GM18907 (cell line): Measurements from ENCODE around the gene ANKRD44.
A peak's percentile ranks its signal among the peaks of the same experiment; 100 is the strongest.

ENCODE experiments used
- ATAC-seq: cut with Tn5 transposase; IDR thresholded peaks from one replicate; pipeline ENCODE4 v1.9.1; 2021; ENCODE audit warnings: mild to moderate bottlenecking, moderate library complexity; ENCODE audit not compliant: unreplicated experiment

ANKRD44 gene

GRCh38 chr2:197157879-197158537 is 152.6 kb downstream of the ANKRD44 start:
- ATAC-seq, result no peak

GRCh38 chr2:197156771-197157170 is 153.8 kb downstream of the ANKRD44 start:
- ATAC-seq, result no peak

DNA sequence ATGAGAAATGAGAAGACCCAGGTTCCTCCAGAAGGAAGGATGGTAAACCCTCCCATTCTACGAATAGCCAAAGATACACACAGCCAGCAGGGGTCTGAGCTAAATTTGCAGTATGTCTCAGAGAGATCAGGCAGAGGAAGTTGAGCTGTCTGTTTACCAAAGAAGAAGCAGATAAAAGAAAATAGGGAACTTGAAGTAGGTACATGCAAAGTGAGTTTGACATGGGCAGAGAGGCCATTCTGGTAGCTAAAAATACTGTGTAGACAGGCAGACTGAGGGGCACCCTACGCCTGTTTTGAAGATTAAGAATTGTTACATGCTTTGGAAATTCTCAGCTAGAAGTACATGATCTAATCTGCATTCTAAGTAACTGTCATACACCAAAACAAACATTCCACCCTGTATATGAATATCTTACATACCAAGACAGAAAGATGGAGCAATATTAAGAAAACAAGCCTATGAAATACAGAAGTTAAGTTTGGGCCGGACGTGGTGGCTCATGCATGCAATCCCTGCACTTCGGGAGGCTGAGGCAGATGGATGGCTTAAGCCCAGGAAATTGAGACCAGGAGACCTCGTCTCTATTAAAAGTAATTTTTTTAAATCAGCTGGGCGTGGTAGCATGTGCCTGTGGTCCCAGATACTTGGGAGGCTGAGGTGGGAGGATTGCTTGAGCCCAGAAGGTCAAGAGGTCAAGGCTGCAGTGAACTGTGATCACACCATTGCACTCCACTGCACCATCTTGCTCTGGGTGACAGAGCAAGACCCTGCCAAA is 157.9 kb downstream of the ANKRD44 start:
- ATAC-seq, result peak; percentile 83

DNA sequence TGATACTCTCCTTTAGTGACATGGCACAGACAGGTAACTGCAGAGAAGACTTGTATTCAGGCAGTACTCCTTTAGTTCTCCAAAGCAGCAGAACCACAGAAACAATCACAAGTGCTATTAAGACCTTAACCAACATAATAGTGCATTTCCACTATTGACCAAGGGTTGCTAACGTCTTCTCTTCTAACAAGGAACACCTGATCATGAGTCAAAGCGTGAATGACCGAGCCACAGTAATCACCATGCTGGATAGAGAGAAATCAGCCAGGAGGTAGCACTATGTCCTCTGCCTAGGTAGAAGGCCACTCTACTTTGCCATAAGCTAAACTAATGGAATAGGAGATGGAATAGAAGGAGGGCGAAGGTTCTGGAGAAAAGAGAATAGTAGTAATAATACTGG is 161.0 kb downstream of the ANKRD44 start:
- no peak for ATAC-seq

DNA sequence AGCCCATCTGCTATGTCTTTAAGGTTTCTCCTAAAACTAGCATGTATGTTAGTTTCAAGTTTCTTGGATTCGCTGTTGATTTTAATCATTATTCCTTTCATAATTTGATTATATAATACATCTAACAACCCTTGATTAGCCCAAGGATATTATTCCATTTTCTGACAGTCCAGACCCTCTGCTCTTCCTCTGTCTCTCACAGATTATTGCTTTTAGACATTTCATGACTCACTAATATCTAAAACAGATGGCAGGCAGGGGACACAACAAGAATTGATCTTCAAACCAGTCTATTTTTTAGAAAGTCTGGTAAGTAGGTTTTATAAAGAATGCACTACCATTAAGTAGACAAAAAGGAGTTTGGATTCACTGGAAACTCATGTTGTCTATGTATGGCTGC is 162.2 kb downstream of the ANKRD44 start:
- ATAC-seq, result no peak

DNA sequence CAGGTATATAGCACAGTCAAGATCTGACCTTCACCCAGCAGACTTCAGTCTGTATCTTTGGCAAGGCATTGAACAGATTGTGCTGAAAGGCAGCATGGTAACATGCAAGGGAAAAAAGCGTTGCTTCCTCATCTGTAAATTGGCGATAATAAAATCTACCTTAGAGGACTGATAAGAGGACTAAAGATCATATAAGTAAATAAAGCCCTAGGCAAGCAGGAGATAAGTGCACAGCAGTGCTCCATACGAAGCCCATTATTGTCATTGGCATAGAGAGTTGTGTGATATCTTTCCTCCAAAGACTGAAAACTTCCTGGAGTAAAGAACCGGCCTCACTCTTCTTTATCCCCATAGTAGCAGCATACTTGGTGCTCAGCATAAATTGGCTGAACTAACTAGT is 162.6 kb downstream of the ANKRD44 start:
- ATAC-seq, result no peak

DNA sequence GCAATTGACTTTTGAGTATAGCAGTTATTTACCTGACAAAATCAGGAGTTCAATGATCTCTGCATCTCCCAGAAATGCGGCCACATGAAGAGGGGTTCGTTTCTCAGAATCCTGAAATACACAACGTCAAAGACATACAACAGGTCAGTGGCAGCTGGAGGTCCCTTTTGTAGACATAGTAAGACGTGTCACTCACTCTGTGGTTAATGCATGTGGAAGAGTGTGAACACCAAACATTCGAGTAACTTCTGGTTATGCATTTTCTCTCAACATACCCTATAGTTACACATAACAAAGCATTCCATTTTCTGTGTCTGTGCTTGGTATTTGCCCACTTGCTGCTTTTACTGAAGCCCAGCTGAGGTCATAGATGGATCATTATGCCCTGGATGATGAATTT is 163.6 kb downstream of the ANKRD44 start:
- ATAC-seq, result no peak

DNA sequence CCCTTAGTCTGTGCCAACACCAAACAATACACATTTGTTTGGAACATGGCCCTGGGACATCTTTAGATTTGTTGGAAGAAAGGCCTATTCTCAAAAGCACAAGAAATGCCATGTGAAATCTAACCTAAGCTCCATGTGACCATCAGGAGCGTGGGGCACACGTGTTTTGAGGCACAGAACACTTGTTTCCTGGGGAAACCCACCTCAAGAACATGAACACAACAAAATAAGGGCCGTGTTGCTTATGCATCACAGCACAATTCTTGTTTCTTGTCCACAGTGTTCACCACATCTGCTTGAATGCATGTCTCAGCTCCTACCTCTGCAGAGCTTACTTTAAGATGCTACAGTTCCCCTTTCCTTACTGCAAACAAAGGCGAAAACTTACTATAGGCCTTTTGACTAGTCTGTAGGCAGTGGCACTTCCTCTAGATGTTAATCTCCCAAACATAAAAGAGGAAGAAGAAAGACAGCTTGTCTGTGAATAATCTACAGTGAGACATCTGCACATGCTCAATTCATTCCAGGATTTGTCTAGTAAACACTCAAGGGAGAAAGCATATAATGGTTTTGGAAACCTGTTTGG is 165.0 kb downstream of the ANKRD44 start:
- ATAC-seq, result peak; percentile 97

GRCh38 chr2:197144183-197144582 is 166.4 kb downstream of the ANKRD44 start:
- ATAC-seq, result no peak

- ATAC-seq, result no peak
Measured at GRCh38 chr2:197141702-197142473, 168.7 kb downstream of the ANKRD44 start.

- no peak for ATAC-seq
Measured at GRCh38 chr2:197140045-197140444, 170.5 kb downstream of the ANKRD44 start.

DNA sequence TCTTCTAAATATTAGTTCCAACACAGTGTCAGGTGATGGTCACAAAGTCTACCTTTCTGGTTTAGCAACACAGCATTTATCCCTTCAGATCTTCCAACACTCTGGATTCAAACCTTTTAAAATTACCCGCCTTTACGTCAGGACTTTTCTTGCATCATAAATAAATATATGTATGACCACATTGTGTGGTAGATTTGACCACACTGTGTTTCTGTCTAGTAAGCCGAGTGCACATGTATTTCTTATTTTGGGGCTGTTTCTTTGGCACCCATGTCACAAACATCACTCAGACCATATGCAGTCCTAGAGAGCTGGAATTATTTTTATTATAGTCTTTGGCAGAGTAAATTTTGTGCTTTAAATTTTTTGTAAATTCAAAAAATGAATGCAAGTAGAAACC is 172.1 kb downstream of the ANKRD44 start:
- no peak for ATAC-seq

- no peak for ATAC-seq
Measured at GRCh38 chr2:197137826-197138477, 172.6 kb downstream of the ANKRD44 start.

GRCh38 chr2:197137231-197137630 is 173.3 kb downstream of the ANKRD44 start:
- no peak for ATAC-seq

GRCh38 chr2:197136452-197136851 is 174.1 kb downstream of the ANKRD44 start:
- no peak for ATAC-seq

DNA sequence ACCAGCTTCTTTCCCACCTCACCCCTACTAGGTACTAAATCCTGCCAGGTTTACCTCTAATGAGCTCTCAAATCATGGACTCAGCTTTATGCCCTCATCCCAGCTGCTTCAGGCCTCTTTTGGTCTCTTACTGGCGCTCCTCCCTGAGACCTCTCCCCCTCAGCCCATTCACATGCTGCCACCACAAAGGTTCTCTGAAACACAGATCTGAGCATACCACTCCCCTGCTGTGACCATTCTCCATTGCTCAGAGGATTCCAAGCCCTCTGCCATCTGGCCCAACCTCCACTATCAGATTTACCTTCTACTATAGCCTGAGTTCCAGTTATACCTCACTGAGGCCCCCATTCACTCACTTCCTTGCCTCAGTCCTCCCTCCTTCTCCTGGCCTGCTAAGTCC is 174.8 kb downstream of the ANKRD44 start:
- ATAC-seq, result no peak

- no peak for ATAC-seq
Measured at GRCh38 chr2:197134206-197134605, 176.4 kb downstream of the ANKRD44 start.

GRCh38 chr2:197131558-197131855 is 179.1 kb downstream of the ANKRD44 start:
- ATAC-seq, result peak; percentile 70

DNA sequence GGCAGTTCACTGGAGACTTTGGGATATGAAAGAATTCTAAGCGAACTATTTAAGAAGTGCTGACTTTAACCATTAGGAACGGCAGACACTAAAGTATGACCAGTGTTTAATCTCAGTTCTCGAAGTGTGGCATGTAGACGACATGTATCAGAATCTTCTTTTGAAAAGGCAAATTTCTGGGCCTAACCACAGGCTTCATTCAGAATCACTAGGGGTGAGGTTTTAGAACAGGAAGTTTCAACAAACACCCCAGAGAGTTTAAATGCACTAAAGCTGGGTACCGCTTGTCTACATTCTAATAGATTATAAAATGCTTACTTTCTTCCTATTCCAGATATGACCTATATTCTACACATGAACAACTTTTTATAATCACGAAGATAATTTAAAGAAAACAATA is 180.3 kb downstream of the ANKRD44 start:
- peak; percentile 82 for ATAC-seq

DNA sequence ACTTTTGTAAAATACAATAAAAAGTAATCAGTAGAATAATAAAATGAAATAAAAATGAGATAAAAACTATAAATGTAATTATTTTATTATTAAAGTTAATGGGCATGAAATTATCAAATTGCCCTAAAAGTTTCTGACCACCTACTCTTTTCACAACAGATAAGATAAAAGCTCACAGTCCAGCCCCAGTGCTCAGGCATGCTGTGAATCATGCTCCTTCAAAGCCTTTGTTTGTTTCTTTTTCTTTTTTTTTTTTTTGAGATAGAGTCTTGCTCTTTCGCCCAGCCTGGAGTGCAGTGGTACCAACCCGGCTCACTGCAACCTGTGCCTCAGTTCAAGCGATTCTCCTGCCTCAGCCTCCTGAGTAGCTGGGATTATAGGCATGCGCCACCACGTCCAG is 181.7 kb downstream of the ANKRD44 start:
- ATAC-seq, result no peak

- no peak for ATAC-seq
Measured at GRCh38 chr2:197128126-197128525, 182.5 kb downstream of the ANKRD44 start.
